ENCODE measurements around the gene RNASE13.
A peak's percentile ranks its signal among the peaks of the same experiment; 100 is the strongest.

The RNASE13 gene

GRCh38 chr14:21072781-21073339 lies 38.3 kb upstream of the RNASE13 start:
- H3K27me3 ChIP-seq (ENCODE audit: control insufficient read depth in 1 of 2, insufficient read depth in 2 of 2, low read length in 2 of 2) = no peaks in the 10 kb centered on the region
- peaks cover 46% of the 10 kb centered on the region for H3K36me3 ChIP-seq (ENCODE audit: insufficient read depth, low read length)
- H3K9ac ChIP-seq (ENCODE audit: low read length) = no peak overlapping the region
- peaks cover 30% of the 10 kb centered on the region for H3K4me1 ChIP-seq (ENCODE audit: insufficient read depth, low read length)
- H3K9me3 ChIP-seq (ENCODE audit: low read length) = no peaks in the 10 kb centered on the region
- H3K4me3 ChIP-seq (ENCODE audit: low read depth in 1 of 2, low read length in 2 of 2) = no peak overlapping the region
- no peak overlapping the region for H3K27ac ChIP-seq (ENCODE audit: low read depth, low read length)

GRCh38 chr14:21072031-21072473 lies 37.4 kb upstream of the RNASE13 start:
- H3K9me3 ChIP-seq (ENCODE audit: low read length) = no peaks in the 10 kb centered on the region
- peak overlapping the region; percentile 70 to 92 for H3K4me3 ChIP-seq (ENCODE audit: low read depth in 1 of 2, low read length in 2 of 2)
- H3K27me3 ChIP-seq (ENCODE audit: control insufficient read depth in 1 of 2, insufficient read depth in 2 of 2, low read length in 2 of 2) = no peaks in the 10 kb centered on the region
- H3K4me1 ChIP-seq (ENCODE audit: insufficient read depth, low read length) = peaks cover 30% of the 10 kb centered on the region
- peak overlapping the region; percentile 23 for H3K9ac ChIP-seq (ENCODE audit: low read length)
- H3K36me3 ChIP-seq (ENCODE audit: insufficient read depth, low read length) = peaks cover 38% of the 10 kb centered on the region
- H3K27ac ChIP-seq (ENCODE audit: low read depth, low read length) = peak overlapping the region; percentile 89

DNA sequence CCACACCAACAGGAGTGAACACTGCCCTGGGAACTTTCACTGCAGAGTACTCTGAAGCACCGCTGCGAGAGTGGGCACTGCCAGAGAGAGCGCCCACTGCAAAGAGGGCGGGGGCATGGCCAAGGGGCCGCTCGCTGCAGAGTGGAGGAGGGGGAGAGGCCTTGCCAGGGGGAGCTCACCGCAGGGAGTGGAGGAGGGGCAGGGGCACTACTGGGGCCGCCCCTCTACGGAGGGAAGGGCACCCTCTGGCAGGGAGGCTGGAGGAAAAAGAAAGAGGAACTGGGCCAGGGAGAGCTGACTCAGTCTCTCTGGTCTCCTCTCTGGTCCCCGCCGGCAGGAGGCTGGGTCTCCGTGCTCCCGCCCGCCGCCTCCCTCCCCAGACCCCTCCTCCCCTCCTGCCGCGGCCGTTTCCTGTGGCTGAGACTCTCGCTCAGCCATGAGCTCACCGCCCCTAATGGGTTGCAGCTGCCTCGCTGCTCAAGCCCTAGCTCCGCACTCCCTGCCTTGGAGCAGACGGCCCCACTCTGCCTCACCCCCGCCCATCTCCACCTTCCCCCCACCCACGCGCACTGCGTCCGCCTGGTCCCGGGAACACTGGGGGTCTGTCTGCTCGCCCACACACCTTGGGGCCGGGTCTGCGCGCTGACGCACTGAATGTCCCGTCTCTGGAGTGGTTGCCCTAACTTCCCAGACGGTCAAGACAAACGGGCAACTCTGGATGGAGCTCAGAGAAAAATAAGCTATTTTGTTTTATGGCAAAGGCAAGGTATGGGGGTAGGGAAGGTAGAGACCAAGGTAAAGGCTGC lies 36.8 kb upstream of the RNASE13 start:
- H3K27ac ChIP-seq (ENCODE audit: low read depth, low read length) = peak overlapping the region; percentile 89

DNA sequence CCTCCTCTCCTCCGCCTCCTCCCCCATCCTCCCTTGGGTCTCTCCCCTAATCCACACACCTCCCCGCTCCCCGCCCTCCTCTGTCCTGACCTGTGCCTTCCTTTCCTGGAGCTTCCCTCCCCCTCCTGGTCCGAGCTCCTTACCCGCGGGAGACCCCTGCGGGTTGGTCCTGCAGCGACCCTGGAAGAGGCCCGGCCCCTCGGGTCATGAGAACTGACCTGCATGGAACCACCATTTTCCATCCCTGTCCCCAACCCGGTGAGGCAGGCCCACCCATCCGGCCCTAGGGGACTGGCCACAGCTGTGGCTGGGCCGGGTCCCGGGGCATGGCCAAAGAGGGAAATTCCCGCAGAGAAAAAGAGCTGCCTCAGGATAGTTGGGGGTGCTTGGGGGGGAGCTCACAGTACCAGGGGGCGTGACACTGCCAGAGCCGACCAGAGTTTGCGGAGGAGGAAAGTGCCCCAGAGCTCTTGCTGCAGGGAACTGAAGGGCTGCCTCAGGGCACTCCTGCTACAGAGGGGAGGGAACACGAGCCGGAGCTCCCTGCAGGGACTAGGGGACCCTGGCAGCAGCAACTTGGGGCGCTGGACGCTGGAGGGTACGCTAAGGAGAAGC lies 36.1 kb upstream of the RNASE13 start:
- no peaks in the 10 kb centered on the region for H3K9me3 ChIP-seq (ENCODE audit: low read length)
- peak overlapping the region; percentile 70 to 92 for H3K4me3 ChIP-seq (ENCODE audit: low read depth in 1 of 2, low read length in 2 of 2)

More for the DNA sequence above, 36.8 kb upstream of the RNASE13 start:
- H3K27me3 ChIP-seq (ENCODE audit: control insufficient read depth in 1 of 2, insufficient read depth in 2 of 2, low read length in 2 of 2) = no peaks in the 10 kb centered on the region
- peak overlapping the region; percentile 70 to 92 for H3K4me3 ChIP-seq (ENCODE audit: low read depth in 1 of 2, low read length in 2 of 2)
- peaks cover 30% of the 10 kb centered on the region for H3K4me1 ChIP-seq (ENCODE audit: insufficient read depth, low read length)
- H3K9ac ChIP-seq (ENCODE audit: low read length) = peak overlapping the region; percentile 73
- H3K36me3 ChIP-seq (ENCODE audit: insufficient read depth, low read length) = peaks cover 34% of the 10 kb centered on the region
- no peaks in the 10 kb centered on the region for H3K9me3 ChIP-seq (ENCODE audit: low read length)

DNA sequence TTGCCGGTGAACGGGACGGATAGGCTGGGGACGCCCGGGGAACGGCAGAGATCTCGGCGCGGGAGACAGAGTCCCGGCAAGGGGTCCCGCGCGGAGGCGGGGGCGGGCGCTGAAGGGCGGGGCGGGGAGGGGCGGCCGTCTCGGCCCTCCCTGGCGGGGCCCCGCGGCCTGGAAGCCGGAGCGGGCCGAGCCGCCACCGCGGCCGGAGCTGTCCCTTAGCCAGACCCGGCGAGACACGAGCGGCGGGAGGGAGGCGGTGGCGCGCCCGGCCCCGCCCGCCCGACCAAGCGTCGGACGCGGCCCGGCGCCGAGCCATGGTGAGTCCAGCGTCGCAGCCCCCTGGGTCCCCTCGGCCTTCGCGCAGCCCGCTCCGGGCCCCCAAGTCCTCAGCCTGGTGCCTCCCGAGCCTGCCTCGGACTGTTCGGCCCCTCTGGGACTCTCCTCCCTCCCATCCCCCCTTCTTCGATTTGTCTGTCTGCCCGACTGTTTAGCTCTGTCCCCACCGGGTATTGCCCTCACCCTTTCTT lies 35.5 kb upstream of the RNASE13 start, which contains the start of gene ARHGEF40:
Gene ARHGEF40 (plus strand): TSS at position 222 of the 527 bp plus-strand sequence. CDS start 93 bp downstream, at position 315.
- peak within 1 kb of the TSS; percentile 89 for H3K27ac ChIP-seq (ENCODE audit: low read depth, low read length)
- H3K27me3 ChIP-seq (ENCODE audit: control insufficient read depth in 1 of 2, insufficient read depth in 2 of 2, low read length in 2 of 2) = no peaks in the 10 kb centered on the region
- H3K9ac ChIP-seq (ENCODE audit: low read length) = peak within 1 kb of the TSS; percentile 73
- no peaks in the 10 kb centered on the region for H3K9me3 ChIP-seq (ENCODE audit: low read length)
- H3K4me3 ChIP-seq (ENCODE audit: low read depth in 1 of 2, low read length in 2 of 2) = peak within 1 kb of the TSS; percentile 70 to 92
- peaks cover 22% of the 10 kb centered on the region for H3K36me3 ChIP-seq (ENCODE audit: insufficient read depth, low read length)
- H3K4me1 ChIP-seq (ENCODE audit: insufficient read depth, low read length) = peaks cover 30% of the 10 kb centered on the region

More for the DNA sequence above, 36.1 kb upstream of the RNASE13 start:
- Histone ChIP-seq H3K4me1 (ENCODE audit: insufficient read depth, low read length) (peaks cover 30% of the 10 kb centered on the region), H3K27ac (ENCODE audit: low read depth, low read length) (peak overlapping the region; percentile 89), H3K9ac (ENCODE audit: low read length) (peak overlapping the region; percentile 73), H3K27me3 (ENCODE audit: control insufficient read depth in 1 of 2, insufficient read depth in 2 of 2, low read length in 2 of 2) (no peaks in the 10 kb centered on the region), H3K36me3 (ENCODE audit: insufficient read depth, low read length) (peaks cover 27% of the 10 kb centered on the region)

DNA sequence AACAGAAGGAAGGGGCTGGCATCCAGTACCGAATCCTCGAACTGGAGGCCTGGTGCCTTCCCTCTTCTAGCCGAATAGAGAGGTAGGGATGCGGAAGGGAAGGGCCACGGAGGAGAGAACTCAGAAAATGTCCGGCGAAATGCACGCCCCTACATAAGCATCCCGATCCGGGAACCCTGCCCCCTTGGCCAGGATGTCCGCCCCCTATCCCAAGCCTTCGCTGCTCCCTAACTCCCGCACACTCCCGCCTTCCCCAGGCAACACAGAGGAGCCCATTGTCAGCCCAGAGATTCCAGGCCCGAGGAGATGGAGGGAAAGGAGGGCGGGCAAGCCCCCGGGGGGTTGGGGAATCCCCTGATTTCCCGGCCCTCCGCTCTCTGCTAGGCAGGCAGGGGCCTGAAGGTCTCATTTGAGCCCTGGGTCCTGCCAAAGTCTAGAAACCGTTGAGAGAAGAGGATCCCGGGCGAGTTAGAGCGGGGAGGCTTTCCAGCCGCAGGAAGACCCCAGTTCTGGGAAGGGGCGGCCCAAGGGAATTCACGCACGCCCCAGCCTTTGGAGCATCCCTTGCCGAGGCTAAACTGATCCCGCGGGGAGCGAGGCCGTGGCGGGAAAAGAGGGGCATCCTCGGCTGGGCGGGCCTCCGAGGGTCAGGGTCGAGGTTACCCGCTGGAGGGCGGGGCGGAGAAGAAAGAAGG lies 34.9 kb upstream of the RNASE13 start:
- peak overlapping the region; percentile 58 to 92 for H3K4me3 ChIP-seq (ENCODE audit: low read depth in 1 of 2, low read length in 2 of 2)
- no peaks in the 10 kb centered on the region for H3K9me3 ChIP-seq (ENCODE audit: low read length)
- peaks cover 30% of the 10 kb centered on the region for H3K4me1 ChIP-seq (ENCODE audit: insufficient read depth, low read length)
- H3K27me3 ChIP-seq (ENCODE audit: control insufficient read depth in 1 of 2, insufficient read depth in 2 of 2, low read length in 2 of 2) = no peaks in the 10 kb centered on the region
- H3K36me3 ChIP-seq (ENCODE audit: insufficient read depth, low read length) = peaks cover 16% of the 10 kb centered on the region
- peak overlapping the region; percentile 87 for H3K27ac ChIP-seq (ENCODE audit: low read depth, low read length)
- H3K9ac ChIP-seq (ENCODE audit: low read length) = peak overlapping the region; percentile 39

DNA sequence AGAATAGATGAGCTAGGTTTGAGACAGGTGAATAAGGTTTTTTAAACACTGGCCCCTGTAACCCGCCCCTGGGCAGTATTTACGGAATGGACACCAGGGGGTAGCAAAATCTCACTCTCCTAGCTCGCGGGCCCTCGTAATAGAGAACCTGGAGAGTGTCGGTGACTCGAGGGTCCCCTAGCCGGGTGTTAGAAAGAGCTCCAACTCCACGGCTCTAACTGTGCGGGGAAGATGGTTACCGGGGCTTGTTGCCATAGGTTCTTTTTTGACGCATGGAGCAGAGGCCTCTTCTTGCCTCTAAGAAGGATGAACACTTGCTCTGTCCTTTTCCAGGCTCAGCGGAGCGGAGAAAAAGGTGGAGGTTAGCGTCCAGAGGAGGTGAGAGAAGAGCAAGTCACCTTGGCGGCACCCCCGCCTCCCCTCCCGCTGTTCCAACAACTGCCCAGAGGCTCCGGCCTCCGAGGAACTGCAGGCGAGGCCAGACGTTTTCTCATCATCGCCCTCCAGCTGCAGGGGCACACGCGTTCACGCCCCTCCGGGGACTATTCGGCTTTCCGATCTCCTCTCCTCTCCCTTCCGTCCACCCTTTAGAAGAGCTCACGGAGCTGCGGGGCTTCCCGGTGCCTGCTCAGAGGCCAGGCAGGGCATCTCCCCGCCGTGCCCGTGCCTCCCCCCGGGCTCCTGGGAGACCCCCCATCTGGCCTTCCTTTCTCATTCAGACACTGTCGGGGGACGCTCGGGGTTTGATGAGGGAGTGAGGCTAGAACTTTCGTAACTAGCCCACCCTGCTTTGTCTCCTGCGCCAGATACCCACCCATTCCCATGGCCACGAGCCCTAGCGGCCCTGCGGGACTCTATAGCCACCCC lies 34.1 kb upstream of the RNASE13 start:
- H3K9ac ChIP-seq (ENCODE audit: low read length) = peak overlapping the region; percentile 39
- H3K27ac ChIP-seq (ENCODE audit: low read depth, low read length) = peak overlapping the region; percentile 87
- peaks cover 30% of the 10 kb centered on the region for H3K4me1 ChIP-seq (ENCODE audit: insufficient read depth, low read length)
- peaks cover 10% of the 10 kb centered on the region for H3K36me3 ChIP-seq (ENCODE audit: insufficient read depth, low read length)
- H3K4me3 ChIP-seq (ENCODE audit: low read depth in 1 of 2, low read length in 2 of 2) = peak overlapping the region; percentile 58 to 92
- H3K9me3 ChIP-seq (ENCODE audit: low read length) = no peaks in the 10 kb centered on the region
- H3K27me3 ChIP-seq (ENCODE audit: control insufficient read depth in 1 of 2, insufficient read depth in 2 of 2, low read length in 2 of 2) = no peaks in the 10 kb centered on the region

GRCh38 chr14:21066882-21067502 lies 32.4 kb upstream of the RNASE13 start:
- Histone ChIP-seq H3K9ac (ENCODE audit: low read length) (no peak overlapping the region), H3K27me3 (ENCODE audit: control insufficient read depth in 1 of 2, insufficient read depth in 2 of 2, low read length in 2 of 2) (no peaks in the 10 kb centered on the region), H3K36me3 (ENCODE audit: insufficient read depth, low read length) (no peaks in the 10 kb centered on the region), H3K4me3 (ENCODE audit: low read depth in 1 of 2, low read length in 2 of 2) (no peak overlapping the region), H3K9me3 (ENCODE audit: low read length) (no peaks in the 10 kb centered on the region), H3K27ac (ENCODE audit: low read depth, low read length) (no peak overlapping the region), H3K4me1 (ENCODE audit: insufficient read depth, low read length) (peaks cover 20% of the 10 kb centered on the region)

- Histone ChIP-seq H3K9me3 (ENCODE audit: low read length) (no peaks in the 10 kb centered on the region), H3K27me3 (ENCODE audit: control insufficient read depth in 1 of 2, insufficient read depth in 2 of 2, low read length in 2 of 2) (no peaks in the 10 kb centered on the region), H3K4me3 (ENCODE audit: low read depth in 1 of 2, low read length in 2 of 2) (no peak overlapping the region), H3K27ac (ENCODE audit: low read depth, low read length) (no peak overlapping the region), H3K9ac (ENCODE audit: low read length) (no peak overlapping the region), H3K4me1 (ENCODE audit: insufficient read depth, low read length) (peaks cover 4% of the 10 kb centered on the region), H3K36me3 (ENCODE audit: insufficient read depth, low read length) (no peaks in the 10 kb centered on the region)
Observed at GRCh38 chr14:21063479-21063878, 28.9 kb upstream of the RNASE13 start.

DNA sequence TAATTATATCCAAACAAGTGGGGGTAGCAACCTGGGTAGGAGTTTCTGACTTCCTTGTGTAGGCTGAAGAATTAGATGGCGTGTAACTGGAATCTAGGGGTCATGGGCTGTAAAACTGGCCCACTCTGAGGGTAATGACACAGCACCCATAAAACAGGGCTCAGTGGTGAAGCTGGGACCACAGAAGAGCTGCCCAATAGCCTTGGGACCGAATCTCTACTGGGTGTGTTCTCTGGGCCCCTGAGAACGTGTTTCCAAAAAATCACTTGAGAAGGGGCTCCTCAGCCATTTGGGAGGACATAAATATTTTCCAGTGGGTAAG lies 26.7 kb upstream of the RNASE13 start:
- no peaks in the 10 kb centered on the region for H3K36me3 ChIP-seq (ENCODE audit: insufficient read depth, low read length)
- no peaks in the 10 kb centered on the region for H3K4me1 ChIP-seq (ENCODE audit: insufficient read depth, low read length)
- H3K27me3 ChIP-seq (ENCODE audit: control insufficient read depth in 1 of 2, insufficient read depth in 2 of 2, low read length in 2 of 2) = no peaks in the 10 kb centered on the region
- no peak overlapping the region for H3K9ac ChIP-seq (ENCODE audit: low read length)
- H3K27ac ChIP-seq (ENCODE audit: low read depth, low read length) = no peak overlapping the region
- no peak overlapping the region for H3K4me3 ChIP-seq (ENCODE audit: low read depth in 1 of 2, low read length in 2 of 2)
- no peaks in the 10 kb centered on the region for H3K9me3 ChIP-seq (ENCODE audit: low read length)
